HepG2 (cell line): ENCODE results near the gene DOCK4. TPM values are rescaled to one million over a fixed set of nuclear protein-coding genes. Genes with fewer than 3 reads are reported as not detected.

Source experiments
- ASH2L ChIP-seq: fragments of 300-600, 200-600 bp; sonication (generic); IDR thresholded peaks from 2 replicates; pipeline ENCODE4 v1.7.0; 2017; ENCODE audit warnings: low read depth, mild to moderate bottlenecking, moderate library complexity, mixed read lengths, low read length; ENCODE audit not compliant: insufficient read length
- ATRX ChIP-seq: sonication (generic); formaldehyde crosslinking; IDR thresholded peaks from 2 replicates; pipeline ENCODE4 v1.4.0; 2020; ENCODE audit warnings: missing genetic modification reagents, borderline replicate concordance
- DMAP1 ChIP-seq: IDR thresholded peaks from 2 replicates; pipeline ENCODE4 v1.6.1; 2016
- HNRNPLL ChIP-seq: fragments of 200-400 bp; formaldehyde crosslinking; IDR thresholded peaks from 2 replicates; pipeline ENCODE4 v1.6.1; 2017; ENCODE audit warnings: mild to moderate bottlenecking, low read depth, low read length; ENCODE audit not compliant: poor library complexity, severe bottlenecking
- PHF20 ChIP-seq: sonication (generic); formaldehyde crosslinking; IDR thresholded peaks from 2 replicates; pipeline ENCODE4 v1.5.0; 2020; ENCODE audit warnings: mild to moderate bottlenecking, missing genetic modification reagents
- SP1 ChIP-seq, 2 experiments: fragments of 450-650 bp in 1 of 2; sonication (generic) in 1 of 2; formaldehyde crosslinking in 1 of 2; IDR thresholded peaks; 2 replicates each; pipeline versions ENCODE4 v1.4.0 to v1.6.1; 2016 to 2020; ENCODE audit warnings: missing genetic modification reagents in 1 of 2
- STAG1 ChIP-seq: sonication (generic); formaldehyde crosslinking; IDR thresholded peaks from 2 replicates; pipeline ENCODE4 v1.4.0; 2020; ENCODE audit warnings: missing genetic modification reagents
- ZBTB42 ChIP-seq: sonication (generic); formaldehyde crosslinking; IDR thresholded peaks from 2 replicates; pipeline ENCODE4 v1.5.0; 2020; ENCODE audit warnings: mild to moderate bottlenecking, missing genetic modification reagents
- ZIK1 ChIP-seq: sonication (generic); formaldehyde crosslinking; IDR thresholded peaks from 2 replicates; pipeline ENCODE4 v1.5.0; 2020; ENCODE audit warnings: mild to moderate bottlenecking, low read depth, missing genetic modification reagents, borderline replicate concordance
- ZNF20 ChIP-seq: sonication (generic); formaldehyde crosslinking; IDR thresholded peaks from 2 replicates; pipeline ENCODE4 v1.4.0; 2020; ENCODE audit warnings: mild to moderate bottlenecking, moderate library complexity, missing genetic modification reagents
- ZNF224 ChIP-seq: sonication (generic); formaldehyde crosslinking; IDR thresholded peaks from 2 replicates; pipeline ENCODE4 v1.5.0; 2020; ENCODE audit warnings: mild to moderate bottlenecking, missing genetic modification reagents
- ZNF274 ChIP-seq: sonication (generic); formaldehyde crosslinking; IDR thresholded peaks from 2 replicates; pipeline ENCODE4 v1.5.1; 2020; ENCODE audit warnings: mild to moderate bottlenecking, missing genetic modification reagents
- ZNF335 ChIP-seq: sonication (generic); formaldehyde crosslinking; IDR thresholded peaks from 2 replicates; pipeline ENCODE4 v1.4.0; 2020; ENCODE audit warnings: missing genetic modification reagents
- polyA plus RNA-seq, 8 experiments: library from polyadenylated mRNA; depleted of rRNA in 3 of 8; stranded (reverse) in 7 of 8; unstranded in 1 of 8; fragments of >200 nt; fragmentation: Illumina TruSeq in 4 of 8; extraction: Trizol in 4 of 8; gene quantifications; 2 replicates each; pipeline versions ENCODE4 v1.2.1 to v1.2.3, GENCODE V29; 2011 to 2016; ENCODE audit warnings: low read depth in 4 of 8, missing spikeins in 1 of 8, mixed read lengths in 1 of 8; ENCODE audit not compliant: insufficient read depth in 1 of 8
- total RNA-seq, 5 experiments: library from RNA; depleted of rRNA; stranded (reverse); fragments of >200 nt; fragmentation: Illumina TruSeq; extraction: Trizol; gene quantifications; 2 replicates each; pipeline ENCODE4 v1.2.3, GENCODE V29; 2016; ENCODE audit warnings: low read depth in 1 of 5
- TF ChIP-seq, protein P1 (sequence below): sonication (generic); formaldehyde crosslinking; IDR thresholded peaks from 2 replicates; pipeline ENCODE4 v1.5.0; 2020; ENCODE audit warnings: missing genetic modification reagents
- TF ChIP-seq, protein P2 (sequence below): sonication (generic); formaldehyde crosslinking; IDR thresholded peaks from 2 replicates; pipeline ENCODE4 v1.4.0; 2020; ENCODE audit warnings: missing genetic modification reagents
- TF ChIP-seq, protein P3 (sequence below): sonication (generic); formaldehyde crosslinking; IDR thresholded peaks from 2 replicates; pipeline ENCODE4 v1.9.0; 2021; ENCODE audit warnings: missing genetic modification reagents, mild to moderate bottlenecking, borderline replicate concordance
- TF ChIP-seq, protein P4 (sequence below): sonication (generic); formaldehyde crosslinking; IDR thresholded peaks from 2 replicates; pipeline ENCODE4 v1.5.1; 2020; ENCODE audit warnings: mild to moderate bottlenecking, missing genetic modification reagents, borderline replicate concordance
- TF ChIP-seq, protein P5 (sequence below): sonication (generic); formaldehyde crosslinking; IDR thresholded peaks from 2 replicates; pipeline ENCODE4 v1.5.0; 2020; ENCODE audit warnings: missing genetic modification reagents

DOCK4 gene
- total and polyA plus RNA-seq, 2 of the 13 experiments (the other 11 are each of a cell fraction or from before 2014, with no cell fraction given): 13.5 to 17.4 TPM

DNA sequence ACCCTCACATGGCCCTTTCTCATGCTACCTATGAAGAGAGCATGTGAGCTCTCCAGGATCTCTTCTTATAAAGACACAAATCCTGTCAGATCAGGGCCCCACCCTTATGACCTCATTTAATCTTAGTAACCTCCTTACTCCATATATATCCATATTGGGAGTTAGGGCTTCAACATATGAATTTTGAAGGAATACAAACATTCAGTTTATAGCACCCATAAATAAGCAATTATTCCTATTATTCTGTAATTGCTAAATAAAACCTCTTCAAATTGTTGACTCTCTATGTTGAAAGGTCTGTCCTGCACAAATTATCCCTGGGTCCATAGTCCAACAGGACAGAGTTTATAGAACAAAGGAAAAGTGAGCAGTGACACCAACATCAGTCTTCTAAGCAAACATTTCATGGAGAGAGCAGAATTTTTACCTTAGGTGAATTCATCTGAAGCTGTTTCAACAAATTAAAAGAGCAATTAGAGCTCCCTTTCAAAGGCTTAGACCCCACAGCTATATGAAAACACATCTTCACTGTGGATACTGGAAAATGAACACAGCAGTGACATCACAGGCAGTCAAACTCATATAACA lies 12.2 kb downstream of the DOCK4 start (continued):
- TF ChIP-seq, protein P1, sequence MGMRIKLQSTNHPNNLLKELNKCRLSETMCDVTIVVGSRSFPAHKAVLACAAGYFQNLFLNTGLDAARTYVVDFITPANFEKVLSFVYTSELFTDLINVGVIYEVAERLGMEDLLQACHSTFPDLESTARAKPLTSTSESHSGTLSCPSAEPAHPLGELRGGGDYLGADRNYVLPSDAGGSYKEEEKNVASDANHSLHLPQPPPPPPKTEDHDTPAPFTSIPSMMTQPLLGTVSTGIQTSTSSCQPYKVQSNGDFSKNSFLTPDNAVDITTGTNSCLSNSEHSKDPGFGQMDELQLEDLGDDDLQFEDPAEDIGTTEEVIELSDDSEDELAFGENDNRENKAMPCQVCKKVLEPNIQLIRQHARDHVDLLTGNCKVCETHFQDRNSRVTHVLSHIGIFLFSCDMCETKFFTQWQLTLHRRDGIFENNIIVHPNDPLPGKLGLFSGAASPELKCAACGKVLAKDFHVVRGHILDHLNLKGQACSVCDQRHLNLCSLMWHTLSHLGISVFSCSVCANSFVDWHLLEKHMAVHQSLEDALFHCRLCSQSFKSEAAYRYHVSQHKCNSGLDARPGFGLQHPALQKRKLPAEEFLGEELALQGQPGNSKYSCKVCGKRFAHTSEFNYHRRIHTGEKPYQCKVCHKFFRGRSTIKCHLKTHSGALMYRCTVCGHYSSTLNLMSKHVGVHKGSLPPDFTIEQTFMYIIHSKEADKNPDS (CRISPR knock-in tag): no peak
- TF ChIP-seq, protein P2, sequence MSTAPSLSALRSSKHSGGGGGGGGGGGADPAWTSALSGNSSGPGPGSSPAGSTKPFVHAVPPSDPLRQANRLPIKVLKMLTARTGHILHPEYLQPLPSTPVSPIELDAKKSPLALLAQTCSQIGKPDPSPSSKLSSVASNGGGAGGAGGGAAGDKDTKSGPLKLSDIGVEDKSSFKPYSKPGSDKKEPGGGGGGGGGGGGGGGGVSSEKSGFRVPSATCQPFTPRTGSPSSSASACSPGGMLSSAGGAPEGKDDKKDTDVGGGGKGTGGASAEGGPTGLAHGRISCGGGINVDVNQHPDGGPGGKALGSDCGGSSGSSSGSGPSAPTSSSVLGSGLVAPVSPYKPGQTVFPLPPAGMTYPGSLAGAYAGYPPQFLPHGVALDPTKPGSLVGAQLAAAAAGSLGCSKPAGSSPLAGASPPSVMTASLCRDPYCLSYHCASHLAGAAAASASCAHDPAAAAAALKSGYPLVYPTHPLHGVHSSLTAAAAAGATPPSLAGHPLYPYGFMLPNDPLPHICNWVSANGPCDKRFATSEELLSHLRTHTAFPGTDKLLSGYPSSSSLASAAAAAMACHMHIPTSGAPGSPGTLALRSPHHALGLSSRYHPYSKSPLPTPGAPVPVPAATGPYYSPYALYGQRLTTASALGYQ (CRISPR knock-in tag): no peak
- TF ChIP-seq ZBTB42 (CRISPR knock-in tag): no peak
- TF ChIP-seq PHF20 (CRISPR knock-in tag): no peak
- no peak for TF ChIP-seq DMAP1 (CRISPR knock-in tag)
- TF ChIP-seq, protein P3, sequence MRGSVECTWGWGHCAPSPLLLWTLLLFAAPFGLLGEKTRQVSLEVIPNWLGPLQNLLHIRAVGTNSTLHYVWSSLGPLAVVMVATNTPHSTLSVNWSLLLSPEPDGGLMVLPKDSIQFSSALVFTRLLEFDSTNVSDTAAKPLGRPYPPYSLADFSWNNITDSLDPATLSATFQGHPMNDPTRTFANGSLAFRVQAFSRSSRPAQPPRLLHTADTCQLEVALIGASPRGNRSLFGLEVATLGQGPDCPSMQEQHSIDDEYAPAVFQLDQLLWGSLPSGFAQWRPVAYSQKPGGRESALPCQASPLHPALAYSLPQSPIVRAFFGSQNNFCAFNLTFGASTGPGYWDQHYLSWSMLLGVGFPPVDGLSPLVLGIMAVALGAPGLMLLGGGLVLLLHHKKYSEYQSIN (CRISPR knock-in tag): no peak
- TF ChIP-seq, protein P4, sequence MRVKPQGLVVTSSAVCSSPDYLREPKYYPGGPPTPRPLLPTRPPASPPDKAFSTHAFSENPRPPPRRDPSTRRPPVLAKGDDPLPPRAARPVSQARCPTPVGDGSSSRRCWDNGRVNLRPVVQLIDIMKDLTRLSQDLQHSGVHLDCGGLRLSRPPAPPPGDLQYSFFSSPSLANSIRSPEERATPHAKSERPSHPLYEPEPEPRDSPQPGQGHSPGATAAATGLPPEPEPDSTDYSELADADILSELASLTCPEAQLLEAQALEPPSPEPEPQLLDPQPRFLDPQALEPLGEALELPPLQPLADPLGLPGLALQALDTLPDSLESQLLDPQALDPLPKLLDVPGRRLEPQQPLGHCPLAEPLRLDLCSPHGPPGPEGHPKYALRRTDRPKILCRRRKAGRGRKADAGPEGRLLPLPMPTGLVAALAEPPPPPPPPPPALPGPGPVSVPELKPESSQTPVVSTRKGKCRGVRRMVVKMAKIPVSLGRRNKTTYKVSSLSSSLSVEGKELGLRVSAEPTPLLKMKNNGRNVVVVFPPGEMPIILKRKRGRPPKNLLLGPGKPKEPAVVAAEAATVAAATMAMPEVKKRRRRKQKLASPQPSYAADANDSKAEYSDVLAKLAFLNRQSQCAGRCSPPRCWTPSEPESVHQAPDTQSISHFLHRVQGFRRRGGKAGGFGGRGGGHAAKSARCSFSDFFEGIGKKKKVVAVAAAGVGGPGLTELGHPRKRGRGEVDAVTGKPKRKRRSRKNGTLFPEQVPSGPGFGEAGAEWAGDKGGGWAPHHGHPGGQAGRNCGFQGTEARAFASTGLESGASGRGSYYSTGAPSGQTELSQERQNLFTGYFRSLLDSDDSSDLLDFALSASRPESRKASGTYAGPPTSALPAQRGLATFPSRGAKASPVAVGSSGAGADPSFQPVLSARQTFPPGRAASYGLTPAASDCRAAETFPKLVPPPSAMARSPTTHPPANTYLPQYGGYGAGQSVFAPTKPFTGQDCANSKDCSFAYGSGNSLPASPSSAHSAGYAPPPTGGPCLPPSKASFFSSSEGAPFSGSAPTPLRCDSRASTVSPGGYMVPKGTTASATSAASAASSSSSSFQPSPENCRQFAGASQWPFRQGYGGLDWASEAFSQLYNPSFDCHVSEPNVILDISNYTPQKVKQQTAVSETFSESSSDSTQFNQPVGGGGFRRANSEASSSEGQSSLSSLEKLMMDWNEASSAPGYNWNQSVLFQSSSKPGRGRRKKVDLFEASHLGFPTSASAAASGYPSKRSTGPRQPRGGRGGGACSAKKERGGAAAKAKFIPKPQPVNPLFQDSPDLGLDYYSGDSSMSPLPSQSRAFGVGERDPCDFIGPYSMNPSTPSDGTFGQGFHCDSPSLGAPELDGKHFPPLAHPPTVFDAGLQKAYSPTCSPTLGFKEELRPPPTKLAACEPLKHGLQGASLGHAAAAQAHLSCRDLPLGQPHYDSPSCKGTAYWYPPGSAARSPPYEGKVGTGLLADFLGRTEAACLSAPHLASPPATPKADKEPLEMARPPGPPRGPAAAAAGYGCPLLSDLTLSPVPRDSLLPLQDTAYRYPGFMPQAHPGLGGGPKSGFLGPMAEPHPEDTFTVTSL (CRISPR knock-in tag): peak; percentile 94; the same call in 1 of the 2 replicates
- TF ChIP-seq, protein P5, sequence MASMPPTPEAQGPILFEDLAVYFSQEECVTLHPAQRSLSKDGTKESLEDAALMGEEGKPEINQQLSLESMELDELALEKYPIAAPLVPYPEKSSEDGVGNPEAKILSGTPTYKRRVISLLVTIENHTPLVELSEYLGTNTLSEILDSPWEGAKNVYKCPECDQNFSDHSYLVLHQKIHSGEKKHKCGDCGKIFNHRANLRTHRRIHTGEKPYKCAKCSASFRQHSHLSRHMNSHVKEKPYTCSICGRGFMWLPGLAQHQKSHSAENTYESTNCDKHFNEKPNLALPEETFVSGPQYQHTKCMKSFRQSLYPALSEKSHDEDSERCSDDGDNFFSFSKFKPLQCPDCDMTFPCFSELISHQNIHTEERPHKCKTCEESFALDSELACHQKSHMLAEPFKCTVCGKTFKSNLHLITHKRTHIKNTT (CRISPR knock-in tag): no peak
- TF ChIP-seq HNRNPLL: no peak
- peak; percentile 85 for TF ChIP-seq ASH2L
- TF ChIP-seq STAG1 (CRISPR knock-in tag): peak; percentile 7; the same call in 1 of the 2 replicates
- TF ChIP-seq SP1 (IDR thresholded peaks at IDR 0.05): no peak
- no peak for TF ChIP-seq SP1 (CRISPR knock-in tag; IDR thresholded peaks at IDR 0.05)
- no peak for TF ChIP-seq ATRX
- TF ChIP-seq ZNF224 (CRISPR knock-in tag): no peak
- no peak for TF ChIP-seq ZNF20 (CRISPR knock-in tag)
- TF ChIP-seq ZNF335 (CRISPR knock-in tag): no peak
- no peak for TF ChIP-seq ZNF274
- no peak for TF ChIP-seq ZIK1 (CRISPR knock-in tag)
